Stimulated activated CD4-positive, alpha-beta T cell treated with anti-CD3 and anti-CD28 coated beads, TNF-alpha, amount 100 ng/mL, for 4 hours (primary cell): ENCODE measurements around the gene COL18A1.

Experiments used
- DNase-seq, 3 experiments: peaks; one replicate each; pipeline ENCODE4 v3.0.0-alpha.2; 2020; ENCODE audit warnings: low read depth in 3 of 3

The COL18A1 gene

GRCh38 chr21:45414396-45415187 lies 9.6 kb downstream of the COL18A1 start:
- DNase-seq = no peak

GRCh38 chr21:45415188-45415942 lies 10.4 kb downstream of the COL18A1 start:
- no peak for DNase-seq

GRCh38 chr21:45415943-45416611 lies 11.1 kb downstream of the COL18A1 start:
- no peak for DNase-seq

- DNase-seq = no peak
These were observed 11.7 kb downstream of the COL18A1 start for GRCh38 chr21:45416620-45417019.

GRCh38 chr21:45417256-45417950 lies 12.4 kb downstream of the COL18A1 start:
- no peak for DNase-seq

GRCh38 chr21:45417951-45418300 lies 13.0 kb downstream of the COL18A1 start:
- DNase-seq = no peak

GRCh38 chr21:45418301-45419071 lies 13.5 kb downstream of the COL18A1 start:
- no peak for DNase-seq

- no peak for DNase-seq
These were observed 14.2 kb downstream of the COL18A1 start for GRCh38 chr21:45419162-45419561.

- no peak for DNase-seq
These were observed 15.4 kb downstream of the COL18A1 start for GRCh38 chr21:45420061-45421041.

GRCh38 chr21:45421071-45421845 lies 16.3 kb downstream of the COL18A1 start:
- DNase-seq = no peak

GRCh38 chr21:45421846-45422775 lies 17.1 kb downstream of the COL18A1 start:
- DNase-seq = no peak

- DNase-seq = no peak
These were observed 18.4 kb downstream of the COL18A1 start for GRCh38 chr21:45423201-45423955.

- DNase-seq = no peak
These were observed 19.2 kb downstream of the COL18A1 start for GRCh38 chr21:45423968-45424853.

- no peak for DNase-seq
These were observed 20.2 kb downstream of the COL18A1 start for GRCh38 chr21:45424854-45425795.
